Measurements from ENCODE around the gene PAQR8. TPM values are rescaled to one million over a fixed set of nuclear protein-coding genes. Genes with fewer than 3 reads are reported as not detected.
"Not testable (repeated sequence)": the region's sequence is repeated elsewhere in the genome, so short reads cannot be mapped to it uniquely, and the experiment has no call there.

PAQR8 gene
- total RNA-seq, 2 donors from 2014 or later, result 4.1 to 7.3 TPM

DNA sequence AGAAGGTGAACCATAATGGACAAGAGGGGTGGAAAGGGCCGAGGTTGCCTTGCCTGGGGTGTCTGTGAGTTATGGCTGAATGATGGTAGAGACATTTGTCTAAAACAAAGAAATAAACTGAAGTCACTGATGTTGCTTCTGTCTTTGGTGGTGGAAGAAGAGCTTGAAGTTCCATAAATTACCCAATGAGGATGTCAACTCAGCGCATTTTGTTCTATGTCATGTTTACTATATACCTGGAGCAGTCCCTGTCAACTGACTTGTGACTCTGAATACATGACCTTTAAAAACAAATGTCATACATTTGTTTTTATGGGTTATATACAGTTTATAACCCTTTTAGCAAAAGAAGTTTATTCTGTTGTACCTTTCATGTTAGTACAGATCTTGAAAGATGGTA, 60.2 kb downstream of the PAQR8 start:
- Histone ChIP-seq H3K27me3 (replicated peaks; ENCODE audit: insufficient read depth) (no peaks in the 10 kb centered on the region), H3K4me1 (ENCODE audit: control insufficient read depth in 1 of 2, low read depth in 2 of 2) (peaks cover 4 to 40% of the 10 kb centered on the region in 2 donors), H3K4me3 (no peak overlapping the region), H3K27ac (no peak overlapping the region), H3K36me3 (no peaks in the 10 kb centered on the region), H3K9me3 (no peaks in the 10 kb centered on the region)
- TF ChIP-seq, protein P1, sequence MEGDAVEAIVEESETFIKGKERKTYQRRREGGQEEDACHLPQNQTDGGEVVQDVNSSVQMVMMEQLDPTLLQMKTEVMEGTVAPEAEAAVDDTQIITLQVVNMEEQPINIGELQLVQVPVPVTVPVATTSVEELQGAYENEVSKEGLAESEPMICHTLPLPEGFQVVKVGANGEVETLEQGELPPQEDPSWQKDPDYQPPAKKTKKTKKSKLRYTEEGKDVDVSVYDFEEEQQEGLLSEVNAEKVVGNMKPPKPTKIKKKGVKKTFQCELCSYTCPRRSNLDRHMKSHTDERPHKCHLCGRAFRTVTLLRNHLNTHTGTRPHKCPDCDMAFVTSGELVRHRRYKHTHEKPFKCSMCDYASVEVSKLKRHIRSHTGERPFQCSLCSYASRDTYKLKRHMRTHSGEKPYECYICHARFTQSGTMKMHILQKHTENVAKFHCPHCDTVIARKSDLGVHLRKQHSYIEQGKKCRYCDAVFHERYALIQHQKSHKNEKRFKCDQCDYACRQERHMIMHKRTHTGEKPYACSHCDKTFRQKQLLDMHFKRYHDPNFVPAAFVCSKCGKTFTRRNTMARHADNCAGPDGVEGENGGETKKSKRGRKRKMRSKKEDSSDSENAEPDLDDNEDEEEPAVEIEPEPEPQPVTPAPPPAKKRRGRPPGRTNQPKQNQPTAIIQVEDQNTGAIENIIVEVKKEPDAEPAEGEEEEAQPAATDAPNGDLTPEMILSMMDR (IDR thresholded peaks at IDR 0.05), result no peak
- DNase-seq (ENCODE audit: low spot score), result no peak
- ATAC-seq (ENCODE audit: insufficient number of reproducible peaks, low FRiP score, low read depth), result no peak

DNA sequence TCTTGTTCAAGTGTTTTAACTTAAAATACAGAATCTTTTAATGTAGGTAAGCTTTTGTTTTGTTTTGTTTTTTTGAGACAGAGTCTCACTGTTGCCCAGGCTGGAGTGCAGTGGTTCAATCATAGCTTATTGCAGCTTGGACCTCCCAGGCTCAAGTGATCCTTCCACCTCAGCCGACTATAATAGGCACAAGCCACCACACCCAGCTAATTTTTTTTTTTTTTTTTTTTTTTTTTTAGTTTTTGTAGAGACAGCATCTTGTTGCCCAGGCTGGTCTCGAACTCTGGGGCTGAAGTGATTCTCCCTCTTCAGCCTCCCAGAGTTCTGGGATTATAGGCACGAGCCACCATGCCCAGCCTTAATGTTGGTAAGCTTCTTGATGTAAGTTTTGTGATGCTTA, 61.5 kb downstream of the PAQR8 start:
- Histone ChIP-seq H3K27ac (peak overlapping the region; percentile 71 to 81), H3K4me3 (no peak overlapping the region), H3K27me3 (replicated peaks; ENCODE audit: insufficient read depth) (no peaks in the 10 kb centered on the region), H3K4me1 (ENCODE audit: control insufficient read depth in 1 of 2, low read depth in 2 of 2) (peaks cover 4 to 33% of the 10 kb centered on the region in 2 donors), H3K36me3 (no peaks in the 10 kb centered on the region), H3K9me3 (no peaks in the 10 kb centered on the region)
- ATAC-seq (ENCODE audit: insufficient number of reproducible peaks, low FRiP score, low read depth), result no peak
- no peak for DNase-seq (ENCODE audit: low spot score)
- TF ChIP-seq, protein P1 (IDR thresholded peaks at IDR 0.05), result no peak

DNA sequence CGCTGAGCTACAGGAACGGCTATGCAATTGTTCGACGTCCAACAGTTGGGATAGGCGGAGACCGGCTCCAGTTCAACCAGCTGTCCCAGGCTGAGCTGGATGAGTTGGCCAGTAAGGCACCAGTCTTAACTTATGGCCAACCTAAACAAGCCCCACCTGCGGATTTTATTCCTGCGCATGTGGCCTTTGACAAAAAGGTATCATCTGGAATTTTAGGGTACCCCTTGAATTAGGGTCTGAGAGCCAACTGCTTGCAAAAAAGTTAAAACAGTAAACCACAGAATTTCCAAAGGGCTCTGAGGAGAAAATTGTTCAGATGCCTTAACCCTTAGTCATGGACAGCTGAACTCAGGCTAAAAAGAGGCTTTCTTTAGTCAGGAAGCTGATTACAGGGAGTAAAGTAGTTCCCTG, 62.0 kb downstream of the PAQR8 start:
- peaks cover 4 to 33% of the 10 kb centered on the region in 2 donors for H3K4me1 ChIP-seq (ENCODE audit: control insufficient read depth in 1 of 2, low read depth in 2 of 2)
- no peaks in the 10 kb centered on the region for H3K9me3 ChIP-seq
- ATAC-seq (ENCODE audit: insufficient number of reproducible peaks, low FRiP score, low read depth) (no peak), DNase-seq (ENCODE audit: low spot score) (no peak)
- H3K4me3 ChIP-seq, result peak overlapping the region; percentile 28
- peak overlapping the region; percentile 71 to 81 for H3K27ac ChIP-seq
- H3K36me3 ChIP-seq, result no peaks in the 10 kb centered on the region
- TF ChIP-seq, protein P1 (IDR thresholded peaks at IDR 0.05), result no peak
- H3K27me3 ChIP-seq (replicated peaks; ENCODE audit: insufficient read depth), result no peaks in the 10 kb centered on the region

DNA sequence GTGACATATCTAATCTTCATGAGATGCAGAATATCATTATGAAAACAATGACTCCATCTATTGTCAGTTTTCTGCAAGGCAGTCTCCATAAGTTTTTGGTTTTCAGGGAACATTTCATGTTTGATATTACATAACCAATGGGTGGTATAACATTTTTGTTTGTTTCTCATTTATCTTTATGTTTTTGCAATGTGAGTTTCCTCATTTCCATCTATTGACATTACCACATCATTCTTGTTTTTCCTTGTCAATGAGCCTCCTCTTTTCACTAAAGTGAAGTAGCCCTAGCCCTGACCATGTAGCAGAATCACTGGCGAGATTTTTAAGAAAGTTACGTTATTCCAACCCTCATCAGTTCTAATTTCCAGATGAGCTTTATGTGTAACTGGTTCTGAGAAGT, 62.6 kb downstream of the PAQR8 start:
- H3K4me3 ChIP-seq, result no peak overlapping the region
- no peaks in the 10 kb centered on the region for H3K36me3 ChIP-seq
- no peaks in the 10 kb centered on the region for H3K27me3 ChIP-seq (replicated peaks; ENCODE audit: insufficient read depth)
- H3K27ac ChIP-seq, result peak overlapping the region; percentile 71 to 81
- TF ChIP-seq, protein P1 (IDR thresholded peaks at IDR 0.05), result no peak
- no peaks in the 10 kb centered on the region for H3K9me3 ChIP-seq
- H3K4me1 ChIP-seq (ENCODE audit: control insufficient read depth in 1 of 2, low read depth in 2 of 2), result peaks cover under 1 to 28% of the 10 kb centered on the region in 2 donors
- ATAC-seq (ENCODE audit: insufficient number of reproducible peaks, low FRiP score, low read depth) (no peak), DNase-seq (ENCODE audit: low spot score) (no peak)

DNA sequence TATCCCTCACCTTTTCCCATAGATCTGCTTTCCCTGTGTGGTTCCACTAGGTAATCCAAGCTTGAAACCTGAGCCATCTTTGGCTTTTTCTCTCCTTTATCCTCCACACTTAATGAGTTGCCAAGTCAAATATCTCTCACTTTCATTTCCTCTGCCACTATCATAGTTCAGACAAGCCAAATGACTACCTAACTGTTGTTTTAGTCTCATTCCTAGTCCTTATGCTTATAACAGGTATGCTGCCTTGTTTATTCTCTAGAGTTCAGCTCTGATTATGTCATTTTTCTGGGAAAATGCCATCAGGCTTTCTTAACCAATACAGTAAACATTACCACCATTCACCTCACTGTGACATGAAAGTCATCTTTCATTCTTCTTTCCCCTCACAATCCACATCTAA, 64.7 kb downstream of the PAQR8 start:
- TF ChIP-seq, protein P1 (IDR thresholded peaks at IDR 0.05), result no peak
- DNase-seq (ENCODE audit: low spot score) (no peak), ATAC-seq (ENCODE audit: insufficient number of reproducible peaks, low FRiP score, low read depth) (no peak)
- H3K9me3 ChIP-seq, result no peaks in the 10 kb centered on the region
- no peak overlapping the region for H3K27ac ChIP-seq
- H3K36me3 ChIP-seq, result no peaks in the 10 kb centered on the region
- peaks cover 0 to 16% of the 10 kb centered on the region in 2 donors for H3K4me1 ChIP-seq (ENCODE audit: control insufficient read depth in 1 of 2, low read depth in 2 of 2)
- no peaks in the 10 kb centered on the region for H3K27me3 ChIP-seq (replicated peaks; ENCODE audit: insufficient read depth)
- no peak overlapping the region for H3K4me3 ChIP-seq

DNA sequence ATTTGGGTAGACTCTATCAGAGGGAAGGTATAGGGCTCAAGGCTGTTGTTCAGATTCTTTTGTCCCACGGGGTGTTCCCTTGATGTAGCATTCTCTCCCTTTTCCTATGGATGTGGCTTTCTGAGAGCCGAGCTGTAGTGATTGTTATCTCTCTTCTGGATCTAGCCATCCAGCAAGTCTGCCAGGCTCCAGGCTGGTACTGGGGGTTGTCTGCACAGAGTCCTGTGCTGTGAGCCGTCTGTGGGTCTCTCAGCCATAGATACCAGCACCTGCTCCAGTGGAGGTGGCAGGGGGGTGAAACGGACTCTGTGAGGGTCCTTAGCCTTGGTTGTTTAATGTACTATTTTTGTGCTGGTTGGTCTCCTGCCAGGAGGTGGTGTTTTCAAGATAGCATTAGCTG, 71.3 kb downstream of the PAQR8 start:
- not testable (repeated sequence) for H3K4me1 ChIP-seq (ENCODE audit: control insufficient read depth in 1 of 2, low read depth in 2 of 2); H3K36me3 ChIP-seq; H3K27ac ChIP-seq; DNase-seq (ENCODE audit: low spot score); H3K27me3 ChIP-seq (replicated peaks; ENCODE audit: insufficient read depth); ATAC-seq (ENCODE audit: insufficient number of reproducible peaks, low FRiP score, low read depth); H3K9me3 ChIP-seq; H3K4me3 ChIP-seq
